OCI-LY3 (cell line): Measurements from ENCODE around the gene TNFAIP8L1.
A peak's percentile ranks its signal among the peaks of the same experiment; 100 is the strongest.

ENCODE experiments used
- H2AFZ ChIP-seq: fragments of 200-600, 300-600 bp; shearing (Covaris generic); 2 replicates; pipeline ENCODE4 v1.6.0; 2014; ENCODE audit warnings: antibody characterized with exemption, low read depth, low read length
- H3K27ac ChIP-seq: fragments of 200-600, 300-600 bp; sonication (generic); 2 replicates; pipeline ENCODE4 v1.5.1; 2014; ENCODE audit warnings: mild to moderate bottlenecking, low read length, moderate library complexity, mixed read lengths
- H3K27me3 ChIP-seq: fragments of 200-600, 300-600 bp; sonication (generic); 2 replicates; pipeline ENCODE4 v1.6.1; 2014; ENCODE audit warnings: low read depth, low read length, mixed read lengths
- H3K36me3 ChIP-seq: fragments of 200-600, 300-600 bp; sonication (generic); replicated peaks from 2 replicates; pipeline ENCODE3; 2014; ENCODE audit warnings: low read depth, low read length, mixed read lengths
- H3K4me1 ChIP-seq: fragments of 300-600, 200-600 bp; sonication (generic); 2 replicates; pipeline ENCODE4 v1.6.1; 2014; ENCODE audit warnings: low read length, mixed read lengths
- H3K4me2 ChIP-seq: fragments of 200-600, 300-600 bp; sonication (generic); 2 replicates; pipeline ENCODE4 v1.6.1; 2014; ENCODE audit warnings: low read length, mixed read lengths
- H3K4me3 ChIP-seq: fragments of 300-600, 200-600 bp; sonication (generic); 2 replicates; pipeline ENCODE4 v1.5.1; 2014; ENCODE audit warnings: antibody characterized with exemption, mild to moderate bottlenecking, low read length, moderate library complexity
- H3K79me2 ChIP-seq: fragments of 300-600, 200-600 bp; shearing (Covaris generic); 2 replicates; pipeline ENCODE4 v1.6.1; 2014; ENCODE audit warnings: mild to moderate bottlenecking, low read length, mixed read lengths
- H3K9ac ChIP-seq: fragments of 300-600, 200-600 bp; shearing (Covaris generic); 2 replicates; pipeline ENCODE4 v1.6.0; 2014; ENCODE audit warnings: mild to moderate bottlenecking, low read length, moderate library complexity
- H3K9me3 ChIP-seq: fragments of 200-600, 300-600 bp; shearing (Covaris generic); 2 replicates; pipeline ENCODE4 v1.6.1; 2014; ENCODE audit warnings: low read length, mixed read lengths; ENCODE audit not compliant: insufficient read depth
- H4K20me1 ChIP-seq: fragments of 200-600, 300-600 bp; sonication (generic); 2 replicates; pipeline ENCODE4 v1.6.1; 2016; ENCODE audit warnings: low read length, mixed read lengths; ENCODE audit not compliant: insufficient read depth
- CTCF ChIP-seq: fragments of 200-600, 300-600 bp; sonication (generic); IDR thresholded peaks from 2 replicates; pipeline ENCODE4 v1.5.1; 2014; ENCODE audit warnings: antibody characterized with exemption, low read length, low read depth
- EZH2phosphoT487 ChIP-seq: fragments of 200-600 bp; shearing (Covaris generic); IDR thresholded peaks from 2 replicates; pipeline ENCODE4 v1.6.1; 2018; ENCODE audit warnings: antibody characterized with exemption, mixed run types, low read depth

TNFAIP8L1 gene

GRCh38 chr19:4660181-4660791, 21.0 kb downstream of the TNFAIP8L1 start:
- Histone ChIP-seq H3K9me3 (no peaks in the 10 kb centered on the region), H2AFZ (no peak overlapping the region), H3K4me2 (no peak overlapping the region), H3K27me3 (no peaks in the 10 kb centered on the region), H3K4me1 (no peaks in the 10 kb centered on the region), H3K27ac (no peak overlapping the region), H3K79me2 (no peaks in the 10 kb centered on the region; the same call in 1 of the 2 replicates), H3K36me3 (peaks cover 43% of the 10 kb centered on the region), H4K20me1 (peaks cover 7% of the 10 kb centered on the region), H3K4me3 (no peak overlapping the region), H3K9ac (no peak overlapping the region)
- no peak for TF ChIP-seq EZH2phosphoT487
- TF ChIP-seq CTCF, result peak; percentile 54

GRCh38 chr19:4660993-4661392, 21.7 kb downstream of the TNFAIP8L1 start:
- no peaks in the 10 kb centered on the region; the same call in 1 of the 2 replicates for H3K79me2 ChIP-seq
- peaks cover 44% of the 10 kb centered on the region for H3K36me3 ChIP-seq
- no peak overlapping the region for H3K4me2 ChIP-seq
- no peaks in the 10 kb centered on the region for H3K9me3 ChIP-seq
- no peak overlapping the region for H3K4me3 ChIP-seq
- H3K27ac ChIP-seq, result no peak overlapping the region
- H2AFZ ChIP-seq, result no peak overlapping the region
- TF ChIP-seq EZH2phosphoT487, result no peak
- no peak for TF ChIP-seq CTCF
- H3K9ac ChIP-seq, result no peak overlapping the region
- peaks cover 7% of the 10 kb centered on the region for H4K20me1 ChIP-seq
- H3K27me3 ChIP-seq, result no peaks in the 10 kb centered on the region
- H3K4me1 ChIP-seq, result no peaks in the 10 kb centered on the region

- Histone ChIP-seq H3K36me3 (peaks cover 48% of the 10 kb centered on the region), H3K27me3 (no peaks in the 10 kb centered on the region), H3K9ac (no peak overlapping the region), H3K9me3 (no peaks in the 10 kb centered on the region), H3K4me1 (peaks cover 3% of the 10 kb centered on the region; the same call in 1 of the 2 replicates), H3K4me3 (no peak overlapping the region), H3K4me2 (no peak overlapping the region), H3K27ac (no peak overlapping the region), H2AFZ (no peak overlapping the region), H4K20me1 (peaks cover 7% of the 10 kb centered on the region), H3K79me2 (peaks cover 5% of the 10 kb centered on the region; the same call in 1 of the 2 replicates)
- TF ChIP-seq EZH2phosphoT487, result no peak
- TF ChIP-seq CTCF, result no peak
Observed at GRCh38 chr19:4662020-4662695, 22.8 kb downstream of the TNFAIP8L1 start.

GRCh38 chr19:4662812-4663211, 23.5 kb downstream of the TNFAIP8L1 start:
- TF ChIP-seq CTCF (no peak), EZH2phosphoT487 (no peak)
- peaks cover 7% of the 10 kb centered on the region for H4K20me1 ChIP-seq
- H3K36me3 ChIP-seq, result peaks cover 43% of the 10 kb centered on the region
- no peak overlapping the region for H3K4me2 ChIP-seq
- no peak overlapping the region for H3K4me3 ChIP-seq
- no peak overlapping the region for H3K27ac ChIP-seq
- H3K9ac ChIP-seq, result no peak overlapping the region
- H3K79me2 ChIP-seq, result peaks cover 5% of the 10 kb centered on the region; the same call in 1 of the 2 replicates
- H3K27me3 ChIP-seq, result no peaks in the 10 kb centered on the region
- H3K4me1 ChIP-seq, result peaks cover 3% of the 10 kb centered on the region; the same call in 1 of the 2 replicates
- H3K9me3 ChIP-seq, result no peaks in the 10 kb centered on the region
- H2AFZ ChIP-seq, result no peak overlapping the region
